LNCaP clone FGC (cell line): Measurements from ENCODE around the gene HOXC10.

ENCODE experiments used
- DNase-seq: peaks from one replicate; pipeline ENCODE4 v3.0.0-alpha.2; 2011; ENCODE audit warnings: low read depth
- H3K4me3 ChIP-seq: 2 replicates; pipeline ENCODE4 v1.5.1; 2011; ENCODE audit warnings: mild to moderate bottlenecking, low read depth, low read length, control low read depth
- TF ChIP-seq, protein P1 (sequence below): IDR thresholded peaks from 2 replicates; pipeline ENCODE4 v1.5.1; 2012; ENCODE audit warnings: mild to moderate bottlenecking; ENCODE audit not compliant: control insufficient read depth, insufficient read depth; ENCODE audit errors: extremely low read depth

HOXC10 gene

DNA sequence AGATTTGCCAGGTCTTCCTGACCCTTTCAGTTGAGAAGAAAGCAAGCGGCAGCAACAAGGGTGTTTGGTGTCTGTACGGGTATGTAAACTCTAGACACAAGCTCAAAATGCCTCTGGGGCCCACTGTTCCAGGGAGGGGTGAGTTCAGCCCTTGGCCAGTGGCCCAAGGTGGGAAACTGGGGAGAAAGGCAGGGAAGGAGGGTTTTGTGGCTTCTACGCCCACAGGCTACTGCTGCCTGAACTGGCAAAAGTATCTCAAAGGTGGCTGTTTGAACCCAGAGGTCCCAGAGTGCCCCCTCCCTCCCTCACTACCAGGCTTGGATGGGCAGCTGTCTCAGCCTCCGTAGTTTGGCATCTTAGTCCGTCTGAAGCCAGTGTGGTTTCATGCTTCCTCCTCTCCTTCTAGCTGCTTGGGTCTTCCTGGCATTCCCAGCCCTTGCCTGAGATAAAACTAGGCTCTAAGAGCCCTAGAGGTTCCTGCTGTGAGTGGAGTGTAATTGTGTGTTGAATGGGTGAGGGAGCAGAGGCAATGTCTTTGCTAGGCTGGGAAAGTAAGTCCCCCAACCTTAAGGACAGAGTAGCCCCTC, 53.4 kb downstream of the HOXC10 start:
- no peak for DNase-seq
- H3K4me3 ChIP-seq = peak overlapping the region; percentile 14; the same call in 1 of the 2 replicates
- TF ChIP-seq, protein P1, sequence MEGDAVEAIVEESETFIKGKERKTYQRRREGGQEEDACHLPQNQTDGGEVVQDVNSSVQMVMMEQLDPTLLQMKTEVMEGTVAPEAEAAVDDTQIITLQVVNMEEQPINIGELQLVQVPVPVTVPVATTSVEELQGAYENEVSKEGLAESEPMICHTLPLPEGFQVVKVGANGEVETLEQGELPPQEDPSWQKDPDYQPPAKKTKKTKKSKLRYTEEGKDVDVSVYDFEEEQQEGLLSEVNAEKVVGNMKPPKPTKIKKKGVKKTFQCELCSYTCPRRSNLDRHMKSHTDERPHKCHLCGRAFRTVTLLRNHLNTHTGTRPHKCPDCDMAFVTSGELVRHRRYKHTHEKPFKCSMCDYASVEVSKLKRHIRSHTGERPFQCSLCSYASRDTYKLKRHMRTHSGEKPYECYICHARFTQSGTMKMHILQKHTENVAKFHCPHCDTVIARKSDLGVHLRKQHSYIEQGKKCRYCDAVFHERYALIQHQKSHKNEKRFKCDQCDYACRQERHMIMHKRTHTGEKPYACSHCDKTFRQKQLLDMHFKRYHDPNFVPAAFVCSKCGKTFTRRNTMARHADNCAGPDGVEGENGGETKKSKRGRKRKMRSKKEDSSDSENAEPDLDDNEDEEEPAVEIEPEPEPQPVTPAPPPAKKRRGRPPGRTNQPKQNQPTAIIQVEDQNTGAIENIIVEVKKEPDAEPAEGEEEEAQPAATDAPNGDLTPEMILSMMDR = no peak

DNA sequence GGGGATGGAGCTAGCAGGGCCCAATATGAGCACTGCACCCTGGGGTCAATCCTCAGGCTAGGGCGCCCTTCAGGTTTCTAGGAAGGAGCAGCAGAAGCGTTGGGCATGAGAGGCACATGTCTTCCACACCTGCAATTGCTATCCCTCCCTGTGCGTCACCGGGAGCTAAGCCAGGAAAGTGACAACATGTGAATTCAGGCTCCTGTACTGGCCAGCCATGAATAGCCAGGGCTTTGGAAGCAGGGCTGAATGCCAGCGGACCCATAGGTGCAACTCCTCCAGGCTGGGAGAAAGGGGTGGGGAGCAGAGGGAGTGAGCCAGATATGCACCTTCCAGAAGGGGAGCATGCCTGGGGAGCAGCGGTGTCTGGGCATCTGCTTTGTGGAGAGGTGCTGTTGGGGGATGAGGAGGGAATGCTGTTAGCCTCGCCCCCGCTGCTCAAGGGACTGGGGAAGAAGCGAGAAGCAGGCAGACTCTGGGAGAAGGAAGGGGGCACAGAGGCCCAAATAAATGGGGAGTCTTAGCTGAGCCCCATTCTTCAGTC, 54.0 kb downstream of the HOXC10 start:
- H3K4me3 ChIP-seq = no peak overlapping the region
- TF ChIP-seq, protein P1 = no peak
- DNase-seq = no peak

DNA sequence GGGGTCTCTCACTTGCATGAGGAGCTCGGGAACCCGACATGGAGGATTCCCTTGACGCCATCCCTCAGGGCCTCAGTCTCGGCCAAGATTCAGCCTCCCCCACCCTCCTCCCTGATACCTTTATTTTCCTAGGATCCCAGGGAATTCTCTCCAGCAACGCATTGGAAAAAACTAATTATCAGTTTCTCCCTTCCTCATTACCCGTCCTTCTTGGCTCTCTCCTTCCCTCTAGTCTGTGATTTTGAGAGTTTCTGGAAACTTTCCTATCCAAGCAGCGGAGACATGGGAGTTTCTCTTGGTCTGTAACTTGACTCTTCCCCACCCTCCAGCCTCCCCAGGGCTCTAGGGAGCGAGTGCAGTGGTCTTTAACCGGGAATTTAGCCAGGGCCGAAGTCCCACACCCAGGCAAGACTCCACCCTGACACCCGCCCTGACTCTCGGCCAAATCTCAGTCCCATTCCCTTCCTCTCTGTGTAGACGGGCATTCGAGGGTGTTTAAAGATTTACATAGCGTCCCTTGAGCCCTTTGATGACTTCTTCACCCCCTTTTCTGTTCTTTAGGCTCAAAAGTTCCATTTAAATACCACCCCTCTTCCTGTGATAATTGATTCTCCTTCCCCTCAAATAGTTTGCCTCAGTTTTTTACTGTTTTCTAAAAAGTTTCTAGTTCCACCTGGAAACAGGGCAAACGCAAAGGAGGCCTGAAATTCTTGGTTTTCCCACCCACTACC, 54.6 kb downstream of the HOXC10 start:
- H3K4me3 ChIP-seq = no peak overlapping the region
- TF ChIP-seq, protein P1 = no peak
- DNase-seq = no peak
